Stimulated activated CD4-positive, alpha-beta T cell treated with anti-CD3 and anti-CD28 coated beads, Interleukin-1b, Interleukin-23, amount 100 ng/mL, for 24 hours (primary cell): ENCODE measurements around the gene RPS6KA3.
"Not testable (repeated sequence)": the region's sequence is repeated elsewhere in the genome, so short reads cannot be mapped to it uniquely, and the experiment has no call there.

Experiments
- DNase-seq, 4 experiments: peaks; one replicate each; pipeline ENCODE4 v3.0.0-alpha.2; 2020; ENCODE audit warnings: low read depth in 4 of 4, low spot score in 1 of 4

RPS6KA3 gene

DNA sequence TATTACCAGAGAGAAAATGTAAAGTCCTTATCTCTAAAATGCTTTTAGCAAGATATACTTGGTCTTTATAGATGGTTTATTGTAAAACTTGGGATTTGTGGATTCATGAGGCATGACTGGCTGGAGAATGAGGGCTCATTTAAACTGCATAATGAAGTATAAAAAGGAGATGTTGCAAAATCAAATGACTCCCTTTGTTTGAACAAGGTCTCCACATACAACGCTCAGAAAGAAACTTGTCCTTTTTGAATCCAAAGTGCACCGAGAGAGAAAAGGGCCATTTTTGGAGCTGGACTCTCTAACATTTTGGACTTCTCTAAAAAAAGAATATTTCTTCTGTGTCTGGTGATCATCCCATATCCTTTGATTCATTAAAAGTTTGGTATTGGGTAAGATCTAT is 117.4 kb downstream of the RPS6KA3 start:
- no peak for DNase-seq

DNA sequence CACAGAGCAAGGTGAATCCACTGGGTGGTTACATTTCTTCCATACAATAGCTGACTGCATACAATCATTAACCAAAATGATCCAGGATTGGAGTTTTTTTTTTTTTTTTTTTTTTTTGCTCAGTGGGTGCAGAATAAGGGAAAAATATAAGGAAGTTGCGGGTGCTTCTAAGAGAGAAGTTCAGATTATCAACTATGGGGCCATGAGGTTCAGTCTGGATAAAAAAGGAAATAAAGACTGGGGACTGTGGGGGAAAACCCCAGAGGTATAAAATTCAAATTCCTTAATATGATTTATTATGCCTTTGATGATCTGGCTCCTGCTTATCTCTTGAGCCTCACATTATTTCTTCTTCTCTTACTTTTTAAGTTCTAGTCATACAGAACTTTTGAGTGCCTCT is 119.1 kb downstream of the RPS6KA3 start:
- no peak for DNase-seq

DNA sequence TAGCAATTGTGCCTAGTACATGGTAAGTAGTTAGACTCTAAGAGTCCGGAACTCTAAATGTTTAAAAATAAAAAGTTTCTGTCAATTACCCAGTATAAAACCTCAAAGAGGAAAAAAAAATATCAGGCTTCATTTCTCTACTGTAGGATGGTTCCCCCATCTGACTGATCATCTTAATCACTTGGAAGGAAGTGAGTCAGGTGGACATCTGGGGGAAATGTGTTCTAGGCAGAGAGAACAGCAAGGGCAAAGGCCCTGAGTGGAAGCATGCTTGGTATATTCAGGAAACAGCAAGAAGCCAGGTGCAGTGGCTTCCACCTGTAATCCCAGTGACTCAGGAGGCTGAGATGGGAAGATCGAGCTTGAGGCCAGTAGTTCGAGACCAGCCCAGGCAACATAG is 122.2 kb downstream of the RPS6KA3 start:
- no peak for DNase-seq

DNA sequence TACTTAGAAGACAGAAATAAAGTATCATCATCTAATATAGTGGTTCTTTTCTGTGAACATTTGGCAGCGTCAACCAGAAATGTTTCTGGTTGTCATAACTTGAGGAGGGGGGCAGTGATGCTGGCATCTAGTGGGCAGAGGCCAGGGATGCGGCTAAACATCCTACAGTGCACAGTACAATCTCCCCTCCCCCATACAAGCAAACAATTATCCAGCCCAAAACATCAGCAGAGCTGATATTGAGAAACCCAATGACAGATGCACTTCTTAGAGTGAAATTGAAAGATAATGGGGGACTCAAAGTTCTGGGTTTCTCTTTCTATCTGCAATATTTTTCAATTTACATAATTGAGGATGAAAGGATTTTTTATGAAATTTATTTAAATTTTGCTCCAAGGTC is 123.1 kb downstream of the RPS6KA3 start:
- no peak for DNase-seq

DNA sequence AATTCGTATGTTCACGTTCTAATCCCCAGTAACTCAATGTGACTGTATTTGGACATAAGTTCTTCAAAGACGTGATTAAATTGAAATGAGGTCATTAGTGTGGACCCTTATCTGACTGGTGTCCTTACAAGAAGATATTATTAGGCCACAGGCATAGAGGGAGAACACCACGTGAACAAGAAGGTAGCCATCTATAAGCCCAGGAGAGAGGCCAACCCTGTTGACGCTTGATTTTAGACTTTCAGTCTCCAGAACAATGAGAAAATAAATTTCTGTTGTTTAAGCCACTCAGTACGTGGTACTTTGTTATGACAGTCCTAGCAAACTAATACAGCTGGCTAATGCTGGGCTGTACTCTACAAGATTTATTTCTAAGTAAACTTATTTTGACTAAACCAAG is 123.6 kb downstream of the RPS6KA3 start:
- no peak for DNase-seq

DNA sequence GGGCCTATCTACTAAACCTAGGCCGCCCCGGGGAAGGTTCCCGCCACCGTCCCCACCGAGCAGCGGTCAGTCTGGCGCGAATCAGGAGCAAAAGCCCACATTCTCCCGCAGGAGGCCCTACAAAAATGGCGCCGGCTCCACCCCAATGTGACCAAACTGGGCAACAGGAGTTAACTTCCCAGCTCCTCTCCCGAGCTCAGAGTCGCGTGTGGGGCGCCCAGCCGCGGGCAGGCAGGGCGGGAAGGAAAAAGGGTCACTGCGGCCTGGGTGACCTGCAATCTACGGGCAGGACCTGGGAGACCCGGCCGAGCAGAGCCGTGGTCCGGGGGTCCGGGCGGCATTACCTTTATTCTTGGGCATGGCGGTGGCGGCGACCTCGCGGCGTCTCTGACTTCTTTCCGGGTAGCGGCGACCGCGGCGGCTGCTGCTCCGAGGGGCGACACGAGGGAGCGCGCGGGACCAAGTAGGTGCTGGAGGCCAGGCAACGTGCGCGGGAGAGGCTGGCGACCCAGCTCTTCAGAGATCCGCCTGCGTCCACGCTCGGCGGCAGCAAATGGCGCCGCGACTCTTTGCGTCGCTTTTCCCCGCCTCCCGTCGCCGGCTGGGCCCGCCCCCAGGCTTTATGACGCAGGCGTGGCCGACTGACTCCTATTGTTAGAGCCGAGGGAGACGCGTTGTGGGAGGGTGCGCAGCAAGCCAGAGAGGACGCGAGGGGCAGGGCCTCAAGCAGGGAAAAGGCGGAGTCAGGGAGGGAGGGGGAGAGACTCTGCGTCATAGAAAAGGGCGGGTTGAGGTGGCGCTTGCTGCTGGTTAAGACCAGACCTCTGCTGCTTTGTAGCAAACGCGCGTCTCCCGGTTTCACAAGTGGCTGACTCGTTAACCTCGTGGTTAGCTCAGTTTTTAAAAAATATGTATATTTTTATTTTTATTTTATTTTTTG is 125.2 kb downstream of the RPS6KA3 start, which contains the start of gene EIF1AX:
Gene EIF1AX, minus strand, starts transcription at position 558 of the 940 bp plus-strand sequence. Its CDS starts 198 bp downstream, at position 360.
- DNase-seq: peak; percentile 83 to 92 (median 88)

DNA sequence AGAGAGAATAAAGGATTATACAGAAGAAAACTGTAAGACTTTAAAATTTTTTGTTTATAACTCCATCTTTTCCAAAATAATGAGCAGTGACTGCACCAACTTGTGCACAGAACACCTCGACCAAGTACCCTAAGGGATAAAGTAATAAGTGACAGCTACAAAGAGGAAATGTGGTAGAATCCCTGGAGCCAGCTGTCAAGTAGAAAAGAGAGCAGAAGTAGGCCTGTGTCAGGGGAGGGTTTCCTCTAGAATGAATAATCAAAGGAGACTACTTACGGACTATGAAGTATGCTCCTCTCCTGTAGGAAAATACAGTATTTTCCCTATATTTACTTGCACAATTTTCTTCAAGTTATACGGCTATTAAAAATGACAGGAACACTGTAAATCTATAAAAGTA is 126.3 kb downstream of the RPS6KA3 start:
- DNase-seq: no peak

DNA sequence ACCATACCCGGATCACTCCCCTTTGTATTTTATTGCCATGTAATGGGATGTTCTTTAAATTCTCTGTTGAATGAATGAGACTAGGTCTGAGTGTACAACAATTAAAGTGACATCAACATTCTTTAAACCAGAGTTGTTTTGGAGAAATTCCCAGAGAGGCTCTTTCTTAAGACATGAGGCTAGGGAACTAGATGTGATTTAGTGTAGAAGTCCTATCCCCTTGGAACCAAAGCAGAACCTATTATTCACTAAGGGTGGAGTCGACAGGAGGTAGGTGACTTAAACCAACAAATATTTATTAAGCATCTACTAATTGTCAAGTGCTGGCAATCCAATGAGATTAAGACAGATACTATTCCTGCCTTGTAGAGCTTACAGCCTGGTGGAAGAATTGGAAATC is 126.7 kb downstream of the RPS6KA3 start:
- no peak for DNase-seq

DNA sequence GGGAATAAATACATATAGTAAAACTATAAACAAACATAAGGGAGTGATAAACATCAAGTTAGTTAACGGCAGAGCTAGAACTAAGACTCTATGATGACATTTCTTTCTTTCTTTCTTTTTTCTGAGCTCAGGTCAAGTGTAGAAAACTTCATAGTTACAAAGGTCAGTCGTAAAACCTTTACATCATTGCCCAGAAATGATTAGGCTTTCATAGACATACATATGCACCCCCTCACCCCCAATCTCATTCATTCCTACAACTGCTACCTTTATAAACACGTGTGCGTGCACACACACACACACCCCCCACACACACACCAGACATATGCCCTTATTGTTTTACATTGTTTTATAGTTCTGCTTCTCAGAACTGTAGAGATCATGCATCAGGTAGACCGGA is 130.8 kb downstream of the RPS6KA3 start:
- DNase-seq: no peak

DNA sequence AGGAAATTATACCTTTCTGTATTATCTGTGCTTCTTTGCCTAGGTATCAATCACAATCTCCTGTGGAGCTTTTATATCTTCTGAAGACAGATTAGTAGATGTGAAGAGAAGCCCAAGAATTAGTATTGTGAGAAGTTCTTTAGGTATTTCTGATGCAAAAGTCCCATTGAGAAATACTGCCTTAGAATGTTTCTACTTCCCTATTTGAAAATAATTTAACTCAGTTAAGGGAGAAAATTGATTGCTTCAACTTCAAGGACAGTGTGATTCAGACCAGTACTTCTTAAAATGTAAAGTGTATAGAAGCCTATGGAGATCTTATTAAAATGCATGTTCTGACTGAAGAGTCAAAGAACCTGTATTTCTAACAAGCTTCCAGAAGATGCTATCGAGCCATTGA is 134.0 kb downstream of the RPS6KA3 start:
- no peak for DNase-seq

DNA sequence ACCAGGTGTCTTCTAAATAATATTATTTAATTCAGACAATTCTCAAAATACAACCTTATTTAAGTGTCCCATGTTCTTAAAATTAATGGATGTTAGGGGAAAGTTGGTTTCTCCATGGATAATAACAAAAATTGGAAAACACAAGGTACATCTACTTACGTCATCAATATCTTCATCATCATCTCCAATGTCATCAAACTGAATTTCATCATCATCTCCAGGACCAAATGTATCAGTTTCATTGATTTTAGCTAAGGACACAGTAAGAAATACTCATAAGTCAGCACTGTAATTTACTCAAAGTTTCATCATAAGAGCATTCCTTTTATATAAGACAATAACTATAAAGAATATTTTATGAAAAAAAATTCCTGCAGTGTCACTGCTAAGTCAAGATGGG is 136.4 kb downstream of the RPS6KA3 start:
- DNase-seq: no peak

DNA sequence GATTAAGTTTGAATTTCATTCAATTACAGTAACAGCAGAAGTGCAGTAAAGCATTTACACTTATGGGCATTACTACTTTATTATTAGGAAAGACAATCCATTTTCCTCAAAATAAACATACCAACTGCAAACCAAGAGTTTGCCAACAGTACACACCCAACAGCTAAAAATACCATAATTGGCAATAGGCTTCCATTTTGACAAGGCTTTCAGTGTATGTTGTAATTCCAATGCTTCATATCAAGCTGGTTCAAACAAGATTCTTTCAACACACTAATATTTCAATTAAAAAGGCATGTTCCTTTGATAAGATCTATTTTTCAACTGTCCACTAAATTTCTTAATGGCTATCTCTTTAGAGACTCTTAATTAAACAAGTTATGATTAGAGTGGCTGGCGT is 137.2 kb downstream of the RPS6KA3 start:
- DNase-seq: no peak

DNA sequence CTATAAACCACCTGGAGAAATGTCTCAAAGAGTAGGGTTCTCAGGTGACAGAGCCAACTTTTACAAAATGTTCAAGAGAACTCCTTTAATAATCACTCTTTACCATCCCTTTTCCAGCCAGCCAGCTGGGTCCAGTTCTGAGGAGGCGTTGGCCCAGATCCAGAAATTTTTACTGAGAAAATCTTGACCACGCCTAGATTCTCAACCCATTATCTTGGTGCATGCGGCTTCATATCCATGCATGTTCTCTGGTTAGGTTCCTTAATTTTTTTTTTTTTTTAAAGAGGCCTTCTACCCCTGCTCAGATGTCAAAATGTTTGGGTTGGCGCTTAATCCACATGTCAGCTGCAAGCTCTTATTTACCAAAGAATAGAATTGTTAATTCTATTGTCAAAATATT is 138.0 kb downstream of the RPS6KA3 start:
- no peak for DNase-seq

DNA sequence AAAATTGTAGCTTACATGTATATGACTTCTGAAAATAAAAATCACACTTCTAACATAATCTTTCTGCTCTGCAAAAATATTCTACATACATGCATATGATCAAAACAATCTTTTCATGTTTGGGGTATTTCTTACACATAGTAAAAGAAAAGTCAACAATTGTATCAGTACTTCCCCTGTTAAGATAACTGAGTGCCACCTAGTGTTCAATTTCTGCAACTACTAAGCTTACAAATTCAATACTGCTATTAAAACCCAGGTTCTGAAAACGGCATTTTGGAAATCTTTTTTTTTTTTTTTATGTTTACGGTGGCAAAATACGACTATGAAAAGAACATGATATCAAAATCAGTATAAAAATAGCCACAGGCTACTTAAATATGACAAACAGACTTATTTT is 139.3 kb downstream of the RPS6KA3 start:
- DNase-seq: not testable (repeated sequence)

DNA sequence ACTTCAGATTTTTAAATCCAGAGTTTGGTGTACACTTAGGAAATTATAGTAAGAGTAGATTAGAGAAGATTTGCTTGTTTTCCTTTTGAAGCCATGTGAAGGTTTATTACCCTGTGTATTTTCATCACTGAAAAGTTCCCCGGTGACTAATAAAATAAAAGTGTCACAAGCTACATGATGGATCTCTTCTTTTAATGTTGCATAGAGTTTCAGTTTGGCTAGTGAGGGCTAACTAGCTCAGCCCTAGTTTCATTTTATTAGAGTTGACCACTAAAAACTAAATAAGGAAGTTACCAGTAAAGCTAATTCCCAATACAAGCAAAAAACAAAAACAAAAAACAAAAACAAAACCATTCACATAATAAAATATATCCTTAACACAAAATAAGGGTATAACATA is 139.9 kb downstream of the RPS6KA3 start:
- not testable (repeated sequence) for DNase-seq

DNA sequence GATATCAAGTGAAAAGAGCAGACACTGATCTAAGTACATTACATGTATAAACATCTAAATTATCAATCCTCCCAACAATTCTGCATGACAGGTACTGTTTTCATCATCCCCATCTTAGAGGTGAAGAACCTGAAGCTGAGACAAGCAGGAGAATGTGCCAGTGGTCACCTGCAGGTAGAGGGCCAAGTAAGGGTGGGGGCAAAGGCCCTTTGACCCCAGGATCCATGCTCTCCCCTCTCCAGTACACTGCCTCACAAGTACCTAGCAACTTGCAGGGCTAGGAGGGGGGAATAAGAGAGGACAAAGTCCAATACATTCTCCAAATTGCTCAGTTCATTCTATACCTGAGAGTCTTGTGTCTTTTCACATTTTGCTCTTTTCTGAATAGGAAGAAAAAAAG is 141.7 kb downstream of the RPS6KA3 start:
- no peak for DNase-seq

DNA sequence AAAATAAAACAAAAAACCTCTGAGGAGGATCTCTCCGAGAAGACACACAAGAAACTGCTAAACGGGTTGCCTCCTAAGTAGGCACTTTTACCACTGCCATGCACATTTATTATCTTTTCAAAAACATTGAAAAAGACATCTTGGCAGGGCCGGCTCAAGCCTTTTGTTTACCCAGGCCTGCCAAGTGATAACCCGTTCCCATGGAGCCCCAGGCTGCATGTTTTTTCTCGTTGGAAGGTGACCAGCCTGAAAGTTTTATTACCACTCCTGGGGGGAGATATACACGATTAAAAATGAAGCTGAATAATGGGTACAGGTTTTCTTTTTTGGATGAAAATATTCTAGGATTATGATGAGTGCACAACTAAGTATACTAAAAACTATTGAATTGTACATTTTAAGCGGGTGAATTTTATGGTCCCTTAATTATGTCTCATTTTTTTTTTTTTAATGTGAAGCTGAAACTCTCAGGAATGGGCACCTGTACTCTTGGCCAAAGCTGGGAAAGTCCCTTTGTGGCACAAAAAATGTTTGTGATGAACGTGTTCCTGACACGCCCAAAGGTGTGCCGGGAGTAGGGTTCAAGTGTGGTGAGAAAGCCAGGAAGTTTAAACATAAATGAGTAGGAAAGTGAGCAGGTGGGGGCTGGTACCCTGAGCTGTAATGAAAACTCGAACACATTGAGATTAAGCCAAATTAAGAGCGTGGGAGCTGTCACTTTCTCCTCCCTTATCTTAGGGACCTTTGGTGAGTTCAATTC is 148.5 kb downstream of the RPS6KA3 start:
- DNase-seq: no peak

DNA sequence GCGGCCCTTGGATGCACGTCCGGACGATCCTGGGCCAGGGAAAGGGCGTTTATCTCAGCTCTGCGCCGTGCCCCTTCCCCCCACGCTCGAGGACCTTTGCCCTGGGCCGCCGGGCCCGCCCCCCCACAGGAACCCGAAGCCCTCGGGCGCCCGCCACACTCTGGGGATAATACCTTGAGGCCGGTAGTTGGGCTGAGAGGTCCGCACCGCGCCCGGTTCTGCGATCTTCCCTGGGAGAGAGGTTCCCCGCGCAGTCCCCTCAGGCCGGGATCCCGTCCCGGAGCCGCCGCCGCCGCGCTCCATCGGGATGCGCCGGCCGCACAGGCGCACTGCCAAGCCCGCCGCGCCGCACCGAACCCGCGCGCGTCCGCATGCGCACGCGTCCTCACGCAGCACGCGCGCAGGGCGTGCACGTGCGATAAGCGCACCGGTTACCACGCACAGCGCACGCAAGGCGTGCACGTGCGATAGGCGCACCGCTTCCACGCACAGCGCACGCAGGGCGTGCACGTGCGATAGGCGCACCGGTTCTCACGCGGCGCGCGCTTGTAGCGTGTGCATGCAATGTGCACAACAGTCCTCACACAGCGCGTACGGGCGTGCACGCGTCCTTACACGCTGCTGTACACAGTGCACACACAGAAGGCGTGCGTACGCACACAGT is 150.0 kb downstream of the RPS6KA3 start, which contains the start of gene MAP7D2:
Gene MAP7D2, minus strand, starts transcription at position 331 of the 664 bp plus-strand sequence. Its CDS starts 28 bp downstream, at position 303.
- DNase-seq: no peak

DNA sequence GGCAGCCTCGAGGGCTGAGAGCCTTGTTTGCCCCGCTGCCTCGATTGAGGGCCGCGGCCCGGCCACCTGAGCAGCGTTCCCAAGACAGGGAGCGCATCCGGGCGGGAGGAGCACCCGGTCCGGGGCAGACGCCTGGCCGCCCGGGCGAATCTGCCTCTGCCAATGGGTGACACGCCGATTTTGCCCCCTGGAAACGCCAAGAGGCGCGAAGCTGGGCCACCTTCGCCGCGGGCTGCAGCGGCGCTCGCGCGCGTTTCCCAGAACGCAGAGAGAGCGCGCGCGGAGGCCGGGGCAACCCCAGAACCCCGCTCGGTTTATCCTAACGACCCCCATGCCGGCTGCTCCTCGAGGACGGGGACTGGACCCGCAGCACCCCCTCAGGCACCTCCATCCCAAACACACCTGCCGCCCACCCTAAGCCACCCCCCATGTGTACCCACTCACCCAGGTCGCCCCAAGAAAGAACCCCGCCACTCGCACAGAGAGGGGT is 150.6 kb downstream of the RPS6KA3 start:
- no peak for DNase-seq

DNA sequence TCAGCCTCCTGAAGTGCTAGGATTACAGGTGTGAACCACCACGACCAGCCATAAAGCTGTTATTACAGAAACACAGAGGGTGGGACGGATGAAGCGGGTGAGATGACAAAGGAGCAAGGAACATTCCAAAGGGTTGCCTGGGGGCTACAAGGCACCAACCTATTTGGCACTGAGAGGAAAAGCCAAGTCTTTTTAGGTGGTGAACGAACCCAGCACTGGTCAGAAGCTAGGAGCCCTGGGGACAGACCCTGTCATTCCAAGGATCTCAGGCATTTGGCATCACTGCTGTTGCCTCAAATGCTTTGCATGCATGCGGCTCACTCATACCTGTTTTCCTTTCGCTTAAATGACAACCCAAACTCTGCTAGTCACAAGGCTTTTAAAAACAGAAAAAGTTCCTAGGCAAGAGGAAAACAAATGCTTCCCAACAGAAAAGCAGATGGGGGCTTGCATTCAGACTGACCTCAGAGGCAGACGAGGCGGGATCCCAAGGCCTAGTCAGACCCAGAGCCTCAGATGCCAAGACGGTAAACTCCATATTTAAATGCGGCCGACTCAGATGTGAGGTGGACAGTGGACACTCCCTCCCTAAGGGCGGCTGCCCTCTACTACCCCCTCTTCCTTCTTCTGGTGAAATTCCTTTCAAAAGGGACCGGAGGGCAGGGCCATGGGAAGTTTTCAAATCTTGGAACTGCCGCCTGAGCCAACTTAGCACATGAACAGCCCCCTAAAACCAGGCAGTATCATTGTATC is 154.5 kb downstream of the RPS6KA3 start:
- no peak for DNase-seq

DNA sequence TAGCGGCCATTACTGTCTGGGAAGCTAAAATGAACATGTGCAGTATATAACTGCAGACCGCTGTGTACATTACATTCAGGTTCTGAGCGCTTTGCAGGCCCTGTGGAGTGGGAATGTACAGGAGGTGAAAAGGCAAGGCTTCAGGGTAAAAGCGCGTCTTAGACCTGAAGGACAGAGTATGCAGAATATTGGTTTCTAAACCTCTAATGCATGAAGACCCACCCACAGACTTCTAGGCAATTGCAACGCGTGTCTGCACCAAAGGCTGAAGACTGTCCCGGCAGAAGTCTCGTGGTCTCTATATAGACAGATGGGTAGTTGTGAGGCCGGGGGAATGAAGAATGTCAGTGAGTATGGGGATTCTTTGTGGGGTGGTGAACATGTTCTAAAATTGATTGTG is 155.4 kb downstream of the RPS6KA3 start:
- DNase-seq: no peak
